Umbilical cord (tissue), 2 donors: ENCODE results near the gene SERTAD1. TPM values are rescaled to one million over a fixed set of nuclear protein-coding genes. Genes with fewer than 3 reads are reported as not detected.

Experiments
- DNase-seq: peaks from one replicate; pipeline ENCODE4 v3.0.0-alpha.2; 2015; ENCODE audit warnings: low spot score
- total RNA-seq: library from RNA; depleted of rRNA; stranded (reverse); fragments of >200 nt; gene quantifications from one replicate; pipeline ENCODE4 v1.2.3, GENCODE V29; 2014; ENCODE audit warnings: low replicate concordance; ENCODE audit not compliant: insufficient read depth

SERTAD1 gene
- total RNA-seq, 1 donor from 2014 or later = 17.1 TPM

DNA sequence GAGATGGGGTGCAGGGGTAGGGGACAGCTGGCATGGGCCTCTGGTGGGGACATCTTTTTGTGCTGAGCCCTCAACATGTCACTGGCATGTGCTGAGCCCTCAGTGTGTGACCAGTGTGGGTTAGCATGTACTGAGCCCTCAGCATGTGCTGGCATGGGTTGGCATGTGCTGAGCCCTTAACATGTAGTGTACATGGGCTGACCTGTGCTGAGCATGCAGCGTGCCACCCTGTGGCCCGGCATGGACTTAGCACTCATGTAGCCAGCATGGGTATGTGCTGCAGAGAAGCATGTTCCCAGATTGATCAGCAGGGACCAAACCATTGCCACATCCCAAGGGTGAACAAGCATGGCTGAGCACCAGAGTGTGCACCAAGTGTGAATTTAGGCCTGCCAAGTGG lies 47.3 kb downstream of the SERTAD1 start:
- DNase-seq = no peak

DNA sequence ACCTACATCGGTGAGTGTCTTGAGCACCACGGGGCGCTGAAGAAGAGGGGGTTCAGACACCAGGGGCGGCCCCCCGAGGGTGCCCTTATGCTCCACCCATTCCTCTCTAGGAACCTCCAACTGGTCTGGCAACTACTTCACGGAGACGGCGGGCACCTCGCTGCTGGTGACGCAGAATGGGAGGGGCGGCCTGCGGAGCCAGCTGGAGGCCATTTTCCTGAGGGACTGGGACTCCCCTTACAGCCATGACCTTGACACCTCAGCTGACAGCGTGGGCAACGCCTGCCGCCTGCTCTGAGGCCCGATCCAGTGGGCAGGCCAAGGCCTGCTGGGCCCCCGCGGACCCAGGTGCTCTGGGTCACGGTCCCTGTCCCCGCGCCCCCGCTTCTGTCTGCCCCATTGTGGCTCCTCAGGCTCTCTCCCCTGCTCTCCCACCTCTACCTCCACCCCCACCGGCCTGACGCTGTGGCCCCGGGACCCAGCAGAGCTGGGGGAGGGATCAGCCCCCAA lies 47.9 kb downstream of the SERTAD1 start:
- no peak for DNase-seq

DNA sequence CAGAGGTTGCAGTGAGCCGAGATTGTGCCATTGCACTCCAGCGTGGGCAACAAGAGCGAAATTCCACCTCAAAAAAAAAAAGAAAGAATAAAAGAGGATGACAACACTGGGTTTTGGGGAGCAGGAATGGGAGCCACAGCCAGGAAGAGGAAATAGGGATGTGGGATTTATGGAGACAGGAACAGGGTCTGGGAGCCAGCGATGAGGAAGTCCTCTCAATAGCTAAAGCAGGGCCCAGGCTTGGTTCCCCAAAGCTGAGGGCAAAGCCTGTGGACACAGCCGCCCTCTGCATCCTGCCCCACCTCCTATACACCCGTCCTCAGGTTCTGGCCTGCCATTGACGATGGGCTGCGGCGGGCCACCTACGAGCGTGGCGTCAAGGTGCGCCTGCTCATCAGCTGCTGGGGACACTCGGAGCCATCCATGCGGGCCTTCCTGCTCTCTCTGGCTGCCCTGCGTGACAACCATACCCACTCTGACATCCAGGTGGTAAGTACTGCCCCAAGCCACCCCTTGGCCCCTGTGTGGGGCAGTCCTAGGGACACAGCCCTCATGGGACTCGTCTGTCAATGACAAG lies 49.4 kb downstream of the SERTAD1 start:
- no peak for DNase-seq

GRCh38 chr19:40374084-40374483 lies 51.7 kb downstream of the SERTAD1 start:
- no peak for DNase-seq

GRCh38 chr19:40371802-40372122 lies 54.0 kb downstream of the SERTAD1 start:
- no peak for DNase-seq

Other genes with a start within 250 kb of the SERTAD1 start
- 3.9 TPM for gene MAP3K10, start 234.6 kb downstream of the SERTAD1 start, total RNA-seq
- gene TTC9B, start 207.6 kb downstream of the SERTAD1 start, total RNA-seq = not detected
- gene CCNP, start 199.3 kb downstream of the SERTAD1 start, total RNA-seq = not detected
- 81.6 TPM for gene AKT2, start 140.6 kb downstream of the SERTAD1 start, total RNA-seq
- 3.4 TPM for gene C19orf47, start 77.6 kb downstream of the SERTAD1 start, total RNA-seq
- gene PLD3, start 77.3 kb downstream of the SERTAD1 start, total RNA-seq = 280 TPM
- gene HIPK4, start 35.8 kb downstream of the SERTAD1 start, total RNA-seq = 0.72 TPM
- 2.6 TPM for gene PRX, start 12.6 kb downstream of the SERTAD1 start, total RNA-seq
- 37.1 TPM for gene SERTAD3, start 18.3 kb upstream of the SERTAD1 start, total RNA-seq
- gene BLVRB, start 39.8 kb upstream of the SERTAD1 start, total RNA-seq = 92.9 TPM
- 5.8 TPM for gene SPTBN4, start 41.0 kb upstream of the SERTAD1 start, total RNA-seq
- 6.3 TPM for gene SHKBP1, start 150.9 kb upstream of the SERTAD1 start, total RNA-seq
- gene LTBP4, start 175.4 kb upstream of the SERTAD1 start, total RNA-seq = 92.7 TPM